GM12892 (cell line): ENCODE results near the gene OR2B2.

Source experiments
- DNase-seq: peaks from one replicate; pipeline ENCODE4 v3.0.0; 2011; ENCODE audit not compliant: insufficient read length
- FAIRE-seq: peaks from 2 replicates; lab custom pipeline; 2011; peaks lifted over from hg19 to GRCh38; lab: Jason Lieb, UNC
- POLR2A ChIP-seq: IDR thresholded peaks from 2 replicates; pipeline ENCODE4 v1.6.1; 2011; ENCODE audit warnings: low read depth, low read length, control low read depth
- POLR2AphosphoS5 ChIP-seq: IDR thresholded peaks from 2 replicates; pipeline ENCODE4 v1.6.1; 2011; ENCODE audit warnings: low read depth, low read length, control low read depth
- TAF1 ChIP-seq: IDR thresholded peaks from 2 replicates; pipeline ENCODE4 v1.6.1; 2011; ENCODE audit warnings: low read depth, mild to moderate bottlenecking, control low read depth, low read length, borderline replicate concordance

Gene OR2B2

DNA sequence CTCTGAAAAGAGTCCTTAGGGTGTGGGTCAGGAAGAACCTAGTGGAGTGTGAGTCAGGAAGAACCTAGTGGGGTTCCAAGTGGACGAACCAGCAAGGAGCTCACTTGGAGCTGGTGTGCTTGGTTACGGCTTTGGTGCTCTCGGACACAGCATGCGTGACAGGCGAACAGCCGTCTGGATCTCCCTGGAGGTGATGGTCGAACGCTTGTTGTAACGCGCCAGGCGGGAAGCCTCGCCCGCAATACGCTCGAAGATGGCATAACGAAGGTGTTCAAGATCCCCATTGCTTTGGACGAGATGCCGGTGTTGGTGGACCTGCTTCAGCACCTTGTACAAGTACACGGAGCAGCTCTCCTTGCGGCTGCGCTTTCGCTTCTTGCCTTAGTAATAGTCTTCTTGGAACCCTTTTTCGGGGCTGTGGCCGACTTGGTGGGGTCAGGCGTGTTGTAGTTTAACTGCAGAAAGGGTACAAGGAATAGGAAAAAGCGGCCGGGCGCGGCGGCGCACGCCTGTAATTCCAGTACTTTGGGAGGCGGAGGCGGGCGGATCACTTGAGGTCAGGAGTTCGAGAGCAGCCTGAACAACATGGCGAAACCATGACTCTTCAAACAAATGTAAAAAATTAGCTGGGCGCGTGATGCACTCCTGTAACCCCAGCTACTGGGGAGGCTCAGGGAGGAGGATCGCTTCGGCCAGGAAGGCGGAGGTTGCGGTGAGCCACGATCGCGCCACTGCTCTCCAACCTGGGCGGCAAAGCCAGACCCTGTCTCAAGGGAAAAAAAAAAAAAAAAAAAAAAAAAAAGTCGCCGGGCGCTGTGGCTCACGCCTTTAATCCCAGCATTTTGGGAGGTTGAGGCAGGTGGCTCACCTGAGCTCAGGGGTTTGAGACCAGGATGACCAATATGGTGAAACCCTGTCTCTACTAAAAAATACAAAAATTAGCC, 48.0 kb downstream of the OR2B2 start:
- no peak for TF ChIP-seq TAF1
- no peak for TF ChIP-seq POLR2AphosphoS5
- no peak for TF ChIP-seq POLR2A
- FAIRE-seq (peak; percentile 74), DNase-seq (no peak)

DNA sequence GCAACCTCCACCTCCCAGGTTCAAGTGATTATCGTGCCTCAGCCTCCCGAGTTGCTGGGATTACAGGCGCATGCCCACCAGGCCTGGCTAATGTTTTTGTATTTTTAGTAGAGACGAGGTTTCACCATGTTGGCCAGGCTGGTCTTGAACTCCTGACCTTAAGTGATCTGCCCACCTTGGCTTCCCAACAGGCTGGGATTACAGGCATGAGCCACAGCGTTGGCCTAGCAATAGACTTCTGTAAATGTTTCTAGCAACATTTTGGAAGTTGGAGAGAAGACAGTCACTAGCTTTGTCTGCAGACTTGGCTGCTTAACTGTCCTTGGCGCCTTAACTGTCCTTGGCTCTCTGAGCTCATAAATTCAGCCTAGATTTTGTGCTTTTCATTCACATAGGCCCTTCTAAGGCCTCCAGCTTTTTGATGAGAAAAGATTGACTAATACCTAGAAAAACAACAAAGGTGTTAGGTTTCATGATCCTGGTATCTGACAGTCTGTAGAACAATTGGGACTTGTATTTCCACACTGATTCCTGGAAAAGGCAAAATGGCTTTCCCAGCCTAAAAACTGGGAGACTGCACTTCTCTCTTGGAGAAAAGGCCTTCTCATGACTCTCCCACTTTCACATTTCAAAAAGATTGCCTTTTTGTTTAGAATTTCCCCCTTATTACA, 49.7 kb downstream of the OR2B2 start:
- TF ChIP-seq POLR2AphosphoS5 (no peak), POLR2A (no peak), TAF1 (no peak)
- no peak for DNase-seq
- no peak for FAIRE-seq

DNA sequence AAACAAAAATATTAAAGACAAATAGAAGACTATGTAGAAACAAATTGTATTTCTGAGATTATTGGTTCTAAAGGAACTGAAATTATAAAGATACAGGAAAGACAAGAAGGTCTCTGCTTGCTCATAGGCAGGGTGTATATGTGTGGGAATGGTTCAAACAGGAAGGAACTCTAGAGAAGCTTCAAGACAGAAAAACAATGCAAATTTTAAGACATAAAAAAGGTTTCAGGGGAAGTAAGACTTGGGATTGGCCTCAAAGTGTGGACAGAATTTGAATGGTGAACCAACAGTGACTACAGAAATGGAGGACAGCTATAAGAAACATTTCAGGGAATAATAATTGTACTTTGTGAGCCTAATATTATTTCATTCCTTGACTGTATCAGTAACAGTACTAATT, 50.3 kb downstream of the OR2B2 start:
- no peak for FAIRE-seq
- no peak for TF ChIP-seq POLR2AphosphoS5
- no peak for TF ChIP-seq POLR2A
- no peak for TF ChIP-seq TAF1
- no peak for DNase-seq

DNA sequence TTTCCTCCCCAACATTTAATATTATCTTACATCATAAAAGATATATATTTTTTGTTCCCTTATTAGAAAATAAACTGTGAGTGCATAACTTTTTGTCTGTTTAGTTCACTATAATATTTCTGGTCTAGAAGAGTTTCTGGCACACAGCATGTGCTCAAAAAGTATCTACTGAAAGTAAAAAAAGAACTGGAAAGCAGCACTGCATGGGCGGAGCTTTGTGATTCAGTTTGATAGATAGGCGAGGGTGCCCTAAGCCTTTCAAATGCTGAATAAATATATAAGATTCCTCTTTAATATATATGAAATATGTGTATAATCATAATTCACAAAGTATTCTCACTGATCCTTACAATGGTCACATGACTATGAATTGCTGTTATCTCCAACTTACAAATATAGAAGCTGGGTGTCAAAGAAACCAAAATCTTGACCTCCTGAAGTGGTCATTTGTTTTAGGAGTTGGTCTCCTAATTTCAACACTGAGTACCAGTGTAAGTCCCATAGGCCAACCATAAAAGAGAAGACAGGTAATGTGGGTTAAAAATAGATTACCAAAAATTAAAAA, 50.8 kb downstream of the OR2B2 start:
- no peak for TF ChIP-seq POLR2A
- TF ChIP-seq TAF1, result no peak
- no peak for TF ChIP-seq POLR2AphosphoS5
- FAIRE-seq, result no peak
- no peak for DNase-seq
